Measurements from ENCODE around the gene ACHE.

GRCh38 chr7:100860702-100861615 lies 34.7 kb downstream of the ACHE start:
- no peak for TF ChIP-seq POLR2A (IDR thresholded peaks at IDR 0.05; ENCODE audit: low read depth, low read length)
- no peak for TF ChIP-seq POLR2AphosphoS5 (IDR thresholded peaks at IDR 0.05; ENCODE audit: low read depth, low read length)

Data from GM12892 (cell line).